Iris pigment epithelial cell (primary cell): Measurements from ENCODE around the gene MEGF10.
A peak's percentile ranks its signal among the peaks of the same experiment; 100 is the strongest.

Source experiments
- DNase-seq: peaks from one replicate; pipeline ENCODE4 v3.0.0-alpha.2; 2011; ENCODE audit warnings: low read depth

MEGF10 gene

GRCh38 chr5:127411381-127411780 lies 120.8 kb downstream of the MEGF10 start:
- no peak for DNase-seq

- DNase-seq: no peak
Measured at GRCh38 chr5:127412698-127413097, 122.1 kb downstream of the MEGF10 start.

- DNase-seq: no peak
Measured at GRCh38 chr5:127415034-127415433, 124.4 kb downstream of the MEGF10 start.

GRCh38 chr5:127416906-127417305 lies 126.3 kb downstream of the MEGF10 start:
- no peak for DNase-seq

GRCh38 chr5:127417528-127417927 lies 126.9 kb downstream of the MEGF10 start:
- DNase-seq: no peak

GRCh38 chr5:127418367-127418766 lies 127.8 kb downstream of the MEGF10 start:
- DNase-seq: no peak

GRCh38 chr5:127418974-127419682 lies 128.5 kb downstream of the MEGF10 start:
- no peak for DNase-seq

- DNase-seq: no peak
Measured at GRCh38 chr5:127419683-127420257, 129.2 kb downstream of the MEGF10 start.

GRCh38 chr5:127420758-127421157 lies 130.2 kb downstream of the MEGF10 start:
- no peak for DNase-seq

- DNase-seq: no peak
Measured at GRCh38 chr5:127421471-127421870, 130.9 kb downstream of the MEGF10 start.

- DNase-seq: no peak
Measured at GRCh38 chr5:127423173-127423798, 132.7 kb downstream of the MEGF10 start.

GRCh38 chr5:127425037-127425436 lies 134.4 kb downstream of the MEGF10 start:
- peak; percentile 10 for DNase-seq

GRCh38 chr5:127425868-127426267 lies 135.3 kb downstream of the MEGF10 start:
- DNase-seq: no peak

- DNase-seq: no peak
Measured at GRCh38 chr5:127426661-127427060, 136.1 kb downstream of the MEGF10 start.

- no peak for DNase-seq
Measured at GRCh38 chr5:127428276-127428675, 137.7 kb downstream of the MEGF10 start.

- no peak for DNase-seq
Measured at GRCh38 chr5:127428748-127429147, 138.2 kb downstream of the MEGF10 start.

- no peak for DNase-seq
Measured at GRCh38 chr5:127429928-127430327, 139.3 kb downstream of the MEGF10 start.

- DNase-seq: no peak
Measured at GRCh38 chr5:127430627-127431026, 140.0 kb downstream of the MEGF10 start.

- DNase-seq: no peak
Measured at GRCh38 chr5:127431977-127432585, 141.5 kb downstream of the MEGF10 start.

GRCh38 chr5:127433526-127433925 lies 142.9 kb downstream of the MEGF10 start:
- no peak for DNase-seq

- no peak for DNase-seq
Measured at GRCh38 chr5:127434588-127434987, 144.0 kb downstream of the MEGF10 start.

- no peak for DNase-seq
Measured at GRCh38 chr5:127435821-127436220, 145.2 kb downstream of the MEGF10 start.

- DNase-seq: no peak
Measured at GRCh38 chr5:127439644-127440043, 149.0 kb downstream of the MEGF10 start.
